T-helper 9 cell (primary cell): Measurements from ENCODE around the gene HAND1.

Experiments
- DNase-seq: peaks from one replicate; pipeline ENCODE4 v3.0.0-alpha.2; 2020

Gene HAND1

DNA sequence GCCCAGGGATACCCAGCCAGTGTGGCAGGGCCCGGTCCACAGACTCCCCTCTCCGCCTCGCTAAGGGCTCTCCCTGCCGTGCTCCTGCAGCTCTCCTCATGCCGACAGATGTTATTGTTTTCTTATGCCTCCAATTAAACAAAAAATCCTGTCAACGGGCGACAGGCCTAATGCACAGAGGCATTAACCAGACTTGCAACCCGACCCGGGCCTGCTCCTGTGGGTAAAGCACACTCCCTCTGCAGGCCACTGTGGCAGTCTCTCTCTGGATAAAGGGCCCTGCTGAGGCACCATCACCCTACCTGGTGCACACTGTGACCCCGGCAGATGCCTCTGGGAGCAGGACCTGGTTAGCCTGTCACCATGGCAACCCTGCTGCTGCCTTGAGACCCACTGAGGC, 27.5 kb upstream of the HAND1 start:
- DNase-seq = no peak

DNA sequence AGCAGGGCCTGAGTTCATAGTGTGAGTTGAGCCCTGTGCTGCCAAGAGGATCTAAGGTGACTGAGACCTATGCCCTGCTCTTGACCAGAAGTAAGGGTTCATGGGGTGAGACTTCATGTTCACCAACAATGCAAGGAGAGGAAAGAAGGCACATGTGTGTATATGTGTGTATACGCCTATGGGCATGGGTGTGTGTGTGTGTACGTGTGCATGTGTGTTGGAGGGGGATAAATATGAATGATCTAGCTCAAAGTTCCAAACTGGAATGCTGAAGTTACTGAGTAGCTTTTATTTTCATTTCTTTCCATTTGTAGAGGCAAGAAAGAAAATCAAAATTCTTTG, 25.6 kb upstream of the HAND1 start:
- no peak for DNase-seq

DNA sequence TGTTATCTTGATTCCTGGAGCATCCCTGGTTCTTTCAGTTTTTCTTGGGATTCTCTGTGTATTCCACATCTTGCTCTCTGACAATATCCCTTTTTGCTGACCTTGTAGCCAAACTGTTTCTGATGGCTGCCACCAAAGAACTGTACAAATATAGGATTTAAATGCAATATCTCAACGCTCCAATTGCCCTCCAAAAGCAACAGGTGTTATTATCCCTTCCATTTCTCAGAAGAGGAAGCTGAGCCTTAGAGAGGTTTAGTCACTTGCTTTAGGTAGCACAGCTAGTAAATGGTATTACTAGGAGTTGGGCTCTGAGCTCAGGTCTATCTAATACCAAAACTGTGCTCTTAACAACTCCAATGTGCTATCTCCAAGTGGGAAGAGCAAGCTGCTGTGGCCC, 24.2 kb upstream of the HAND1 start:
- no peak for DNase-seq

DNA sequence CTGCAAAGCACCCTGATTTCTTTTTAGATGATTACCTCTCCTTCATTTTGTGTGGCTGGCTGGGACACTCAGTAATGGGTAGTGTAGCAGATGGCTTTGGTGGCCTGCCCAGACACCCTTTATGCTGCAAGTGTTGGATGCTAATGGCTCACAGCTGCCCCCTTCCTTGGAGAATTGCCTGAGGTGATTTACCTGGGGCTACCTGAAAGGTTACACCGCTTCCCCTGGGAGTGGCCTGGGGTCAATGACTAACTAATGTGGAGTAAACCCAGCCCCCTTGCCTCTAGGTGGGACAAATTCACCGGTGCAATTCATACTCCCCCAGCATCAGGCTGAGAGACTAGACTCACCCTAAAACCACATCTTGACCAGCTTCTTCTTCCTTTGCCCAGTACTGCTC, 23.5 kb upstream of the HAND1 start:
- no peak for DNase-seq

DNA sequence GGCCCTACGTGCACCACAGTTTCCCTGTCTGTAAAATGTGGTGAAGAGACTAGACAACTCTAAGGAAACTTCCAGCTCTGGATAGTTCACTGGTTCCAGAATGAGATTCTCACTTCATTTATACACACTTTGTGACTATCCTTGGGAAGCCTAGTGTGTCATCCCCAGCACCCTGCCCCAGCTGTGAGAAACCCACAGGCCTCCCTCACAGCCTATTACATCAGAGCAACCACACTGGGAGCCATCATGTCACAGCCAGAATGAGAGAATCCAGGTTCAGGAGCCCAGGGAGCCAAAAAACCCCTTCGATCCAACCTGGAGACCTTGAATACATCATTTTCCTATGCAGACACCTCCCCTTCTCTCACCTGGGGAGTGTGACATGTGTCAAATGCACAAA, 21.0 kb upstream of the HAND1 start:
- no peak for DNase-seq

DNA sequence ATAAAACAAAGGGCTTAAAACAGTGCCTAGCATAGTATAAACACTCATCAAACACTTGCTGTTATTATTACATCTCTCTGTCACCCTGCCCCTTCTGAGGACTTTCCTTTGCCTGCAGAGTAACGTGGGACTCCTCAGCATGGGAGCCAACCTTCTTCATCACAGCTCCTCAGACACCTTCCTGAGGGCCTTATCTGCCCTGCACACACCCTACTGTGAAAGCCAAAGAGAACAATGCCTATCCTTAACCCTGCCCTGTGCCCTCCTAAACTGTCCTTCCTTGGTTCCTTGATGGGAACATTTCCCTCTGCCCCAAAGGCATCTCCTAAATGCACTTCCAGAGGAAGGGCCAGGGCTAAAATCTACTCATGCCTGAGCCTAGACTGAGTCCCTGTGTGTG, 20.6 kb upstream of the HAND1 start:
- DNase-seq = no peak

DNA sequence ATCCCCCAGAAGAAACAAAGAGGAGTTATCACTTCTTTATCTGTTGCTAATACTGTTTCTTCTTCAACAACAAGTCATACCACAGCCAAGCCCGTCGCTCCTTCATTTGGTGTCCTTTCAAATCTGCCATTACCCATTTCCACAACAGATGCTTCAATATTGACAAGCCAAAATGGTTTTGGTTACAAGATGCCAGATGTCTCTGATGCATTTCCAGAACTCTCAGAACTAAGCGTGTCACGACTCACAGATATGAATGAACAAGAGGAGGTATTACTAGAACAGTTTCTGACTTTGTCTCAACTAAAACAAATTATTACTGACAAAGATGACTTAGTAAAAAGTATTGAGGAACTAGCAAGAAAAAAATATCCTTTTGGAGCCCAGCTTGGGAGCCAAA, 16.0 kb upstream of the HAND1 start:
- no peak for DNase-seq

DNA sequence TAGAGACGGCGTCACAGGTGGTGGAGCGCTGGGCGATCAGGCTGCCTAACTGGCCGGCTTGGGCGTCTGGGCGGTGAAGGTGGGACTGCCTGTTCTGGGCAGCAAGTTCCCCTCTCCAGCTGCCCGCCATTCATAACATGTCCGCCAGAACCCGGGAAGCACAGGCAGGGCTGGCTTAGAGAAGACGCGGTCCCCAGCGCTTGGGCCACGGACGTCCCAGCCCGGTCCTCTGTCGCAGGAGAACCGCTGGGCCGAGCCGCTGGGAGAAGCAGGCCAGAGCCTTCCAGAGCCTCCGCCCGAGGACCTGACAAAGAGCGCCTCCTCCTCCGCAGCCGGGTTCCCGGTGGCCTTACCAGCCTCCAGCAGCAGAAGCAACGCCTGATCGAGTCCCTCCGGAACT, 15.2 kb upstream of the HAND1 start:
- no peak for DNase-seq

DNA sequence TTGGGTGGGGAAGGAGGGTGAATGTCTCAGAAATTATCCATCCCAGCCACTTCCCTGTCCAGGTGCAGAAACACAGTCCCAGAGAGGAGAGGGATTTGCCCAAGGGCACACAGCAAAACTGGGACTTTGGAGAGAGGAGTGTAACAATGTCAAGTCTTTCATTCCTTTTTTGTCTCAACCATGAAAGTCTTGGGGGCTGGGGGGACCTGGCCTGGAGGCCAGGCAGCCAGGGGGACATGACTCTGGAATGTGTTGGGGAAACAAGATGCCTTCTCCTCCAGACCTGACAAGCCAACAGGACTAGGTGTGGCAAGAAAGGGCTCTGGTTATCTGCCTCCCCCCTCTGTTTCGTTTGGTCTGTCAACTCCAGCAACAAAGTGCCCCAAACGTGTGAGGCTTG, 13.9 kb upstream of the HAND1 start:
- DNase-seq = no peak

DNA sequence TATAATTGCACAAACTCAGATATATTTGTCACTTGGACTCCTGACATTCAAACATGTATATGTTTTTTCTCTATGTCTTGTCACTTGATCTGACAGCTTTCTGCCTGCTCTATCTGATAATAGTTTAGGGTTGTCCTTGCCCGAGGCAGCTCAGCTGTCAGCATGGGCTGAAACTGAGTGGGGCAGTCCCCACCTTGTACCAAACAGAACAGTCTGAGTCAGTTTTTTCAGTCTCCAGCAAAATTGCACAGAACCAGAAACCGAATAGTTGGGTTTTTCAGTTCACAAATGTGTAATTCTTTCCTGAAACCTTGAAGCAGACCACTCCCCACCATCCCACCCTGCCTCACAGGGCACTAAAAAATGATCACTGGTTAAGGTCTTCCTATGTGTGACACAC, 9.5 kb upstream of the HAND1 start:
- DNase-seq = no peak

DNA sequence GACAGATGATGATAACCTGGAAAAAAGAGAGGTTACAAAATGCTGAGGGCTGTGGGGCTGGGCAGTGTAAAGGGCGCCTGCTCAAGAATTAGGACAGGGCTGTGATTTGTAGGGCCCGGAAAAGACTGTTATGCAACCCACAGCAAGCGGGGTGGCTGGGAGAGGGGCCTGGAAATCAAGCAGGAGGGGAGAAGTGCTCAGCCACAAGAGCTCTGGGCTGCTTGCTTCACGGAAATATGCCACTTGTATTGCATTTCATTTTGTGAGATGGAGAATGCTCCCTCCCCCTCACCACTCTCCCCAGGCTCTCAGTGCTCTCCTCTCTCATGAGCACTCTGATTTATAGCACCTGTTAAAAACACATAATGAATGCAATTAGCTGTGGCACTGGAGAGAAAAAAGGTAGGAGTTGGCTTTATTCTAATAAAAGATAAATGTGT, 8.4 kb upstream of the HAND1 start:
- DNase-seq = no peak

DNA sequence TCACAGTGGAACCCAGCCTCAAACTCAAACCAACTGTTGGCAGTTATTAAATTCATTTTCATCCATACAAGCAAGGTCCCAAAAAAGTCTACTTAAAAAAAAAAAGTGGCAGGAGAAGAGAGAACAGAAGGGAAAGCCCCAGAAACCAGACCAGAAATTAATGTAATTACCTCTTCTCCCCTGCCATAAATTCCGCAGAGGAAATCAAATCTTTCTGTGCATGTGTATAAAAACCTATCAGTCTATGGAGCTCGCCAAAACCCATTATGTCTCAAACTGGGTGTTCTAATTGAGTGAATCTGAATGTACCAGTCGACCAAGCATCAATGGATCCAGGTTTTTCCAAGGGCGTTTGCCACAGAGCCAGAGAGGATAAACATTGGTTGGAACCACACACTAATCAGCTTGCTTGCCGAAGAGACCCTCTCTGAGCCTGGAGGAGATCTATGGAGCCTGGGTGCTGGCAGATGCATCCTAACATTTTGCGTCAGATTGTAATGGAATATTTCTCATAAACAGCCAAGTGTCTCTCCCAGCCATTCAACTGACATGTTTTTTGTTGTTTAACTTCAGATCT, 7.9 kb upstream of the HAND1 start:
- DNase-seq = no peak

DNA sequence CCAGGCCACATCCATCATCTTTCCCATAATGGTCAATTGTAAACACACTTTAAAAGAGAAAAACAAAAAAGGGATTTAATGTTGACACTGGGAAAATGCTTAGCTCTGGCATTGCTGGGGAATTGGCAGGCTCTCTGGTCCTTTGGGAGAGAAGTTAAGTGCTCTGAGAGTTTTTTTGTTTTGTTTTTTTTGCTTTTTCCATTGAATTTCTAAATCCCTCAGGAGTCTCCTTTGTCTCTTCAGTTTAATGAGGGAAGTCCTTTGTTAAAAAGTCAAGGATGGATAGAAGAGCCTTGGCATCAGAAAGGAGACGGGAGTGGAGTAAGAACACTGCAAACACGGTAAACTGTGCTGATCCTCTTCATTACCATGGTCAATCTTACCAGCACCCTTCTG, 7.1 kb upstream of the HAND1 start:
- DNase-seq = no peak

DNA sequence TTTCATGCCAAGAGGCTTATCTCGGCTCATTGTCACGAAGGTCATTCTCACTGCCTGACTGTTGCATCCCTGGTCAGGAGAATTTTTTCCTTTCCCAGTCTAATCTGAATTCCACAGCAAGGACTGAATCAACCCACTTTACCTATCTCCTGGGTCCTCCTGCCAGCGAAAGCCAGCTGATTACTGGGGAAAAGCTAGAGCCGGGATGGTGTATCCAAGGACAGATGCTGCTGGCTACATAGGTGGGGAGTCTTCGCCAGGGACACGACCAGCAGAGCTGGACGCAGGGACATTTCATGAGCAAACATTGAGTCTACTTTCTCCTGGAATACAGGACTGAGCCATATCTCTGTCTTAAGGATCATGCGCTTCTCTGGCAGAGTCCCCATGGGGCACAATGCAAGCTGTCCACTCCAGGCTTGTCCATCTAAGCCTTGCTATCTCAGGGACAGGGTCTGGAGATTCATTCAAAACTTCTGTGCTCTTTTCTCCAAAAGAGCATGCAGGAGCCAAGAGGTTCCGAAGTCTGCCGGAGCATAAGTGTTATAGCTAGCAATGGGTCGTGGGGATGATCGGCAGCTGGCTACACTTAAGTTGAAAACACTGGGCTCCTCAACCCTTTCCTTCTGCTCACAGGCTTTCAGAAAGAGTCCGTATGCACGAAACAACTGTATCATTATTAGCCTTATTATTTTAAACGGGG, 6.5 kb upstream of the HAND1 start:
- no peak for DNase-seq

DNA sequence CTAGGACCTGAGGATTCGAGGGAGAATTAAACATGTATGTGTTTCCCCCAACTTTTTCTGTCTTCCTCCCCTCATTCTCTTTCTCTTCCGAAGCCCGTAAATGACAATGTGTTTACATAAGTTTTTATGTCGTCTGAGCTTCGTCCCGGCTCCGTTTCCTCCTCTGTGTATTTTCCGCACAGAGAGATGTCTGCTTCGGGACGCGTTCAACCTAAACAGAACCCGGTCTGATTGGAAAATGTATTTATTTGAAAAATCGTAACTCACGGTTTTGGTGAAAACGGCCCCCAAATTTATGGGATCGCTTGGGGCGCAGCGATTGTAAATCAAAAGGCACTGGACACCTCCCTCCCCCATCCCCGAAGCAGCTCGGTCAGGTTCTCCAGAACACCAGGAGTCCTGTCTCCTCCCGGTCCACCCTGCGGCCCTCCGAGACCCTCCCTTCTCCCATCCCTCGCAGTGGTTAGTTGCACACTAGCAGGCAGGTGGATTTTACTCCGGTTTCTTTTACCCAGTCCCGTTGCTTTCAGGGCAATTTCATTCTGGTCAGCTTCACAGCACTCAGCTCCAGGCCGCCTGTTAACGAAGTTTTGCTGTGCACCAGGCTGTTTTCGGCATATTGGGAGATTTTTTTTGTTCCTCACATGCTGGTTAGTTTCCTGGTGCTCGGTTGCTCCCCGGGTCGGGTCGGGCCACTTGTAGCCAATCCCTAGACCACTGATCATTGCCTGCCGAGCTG, 5.8 kb upstream of the HAND1 start:
- DNase-seq = no peak

DNA sequence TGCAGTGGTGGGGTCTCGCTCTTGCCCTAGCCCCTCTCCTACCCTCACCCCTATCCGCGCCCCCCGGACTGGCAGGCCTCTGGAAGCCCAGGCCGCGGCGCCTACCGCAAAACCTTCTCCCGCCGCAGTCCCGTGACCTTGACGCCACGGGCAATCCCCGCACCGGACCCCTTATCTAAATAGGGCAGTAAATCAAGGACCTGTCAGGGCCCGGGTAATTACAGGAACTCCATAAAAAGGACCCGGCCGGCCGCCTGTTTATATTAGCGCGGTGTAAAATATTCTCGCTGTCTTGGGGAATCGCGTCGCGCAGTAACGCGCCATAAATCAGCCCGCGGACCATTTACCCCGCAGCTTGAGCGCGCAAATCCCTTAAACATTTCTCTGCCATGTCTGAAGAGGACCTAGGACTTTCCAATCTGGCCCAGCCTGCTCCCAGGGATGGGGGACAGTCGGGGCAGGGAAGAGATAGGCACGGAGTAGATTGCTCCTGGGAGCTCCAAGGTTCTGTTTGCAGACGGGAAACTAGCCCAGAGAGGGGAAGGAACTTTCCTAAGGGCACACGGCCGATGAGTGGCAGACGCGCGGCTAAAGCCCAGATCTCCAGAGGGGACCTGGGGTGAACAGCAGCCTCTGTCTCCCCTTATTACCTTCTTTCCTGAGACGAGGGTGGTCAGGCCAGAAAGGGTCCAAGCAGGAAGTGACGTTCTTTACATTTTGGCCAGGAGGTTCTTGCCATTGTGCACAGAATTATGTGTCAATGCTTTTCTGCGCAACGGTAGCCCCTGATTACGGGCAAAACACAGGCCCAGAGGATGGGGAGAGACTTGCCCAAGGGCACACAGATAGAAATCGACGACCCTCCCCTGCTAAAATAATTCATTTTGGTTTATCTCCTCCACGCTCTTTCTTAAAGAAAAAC, 4.8 kb upstream of the HAND1 start:
- DNase-seq = no peak

DNA sequence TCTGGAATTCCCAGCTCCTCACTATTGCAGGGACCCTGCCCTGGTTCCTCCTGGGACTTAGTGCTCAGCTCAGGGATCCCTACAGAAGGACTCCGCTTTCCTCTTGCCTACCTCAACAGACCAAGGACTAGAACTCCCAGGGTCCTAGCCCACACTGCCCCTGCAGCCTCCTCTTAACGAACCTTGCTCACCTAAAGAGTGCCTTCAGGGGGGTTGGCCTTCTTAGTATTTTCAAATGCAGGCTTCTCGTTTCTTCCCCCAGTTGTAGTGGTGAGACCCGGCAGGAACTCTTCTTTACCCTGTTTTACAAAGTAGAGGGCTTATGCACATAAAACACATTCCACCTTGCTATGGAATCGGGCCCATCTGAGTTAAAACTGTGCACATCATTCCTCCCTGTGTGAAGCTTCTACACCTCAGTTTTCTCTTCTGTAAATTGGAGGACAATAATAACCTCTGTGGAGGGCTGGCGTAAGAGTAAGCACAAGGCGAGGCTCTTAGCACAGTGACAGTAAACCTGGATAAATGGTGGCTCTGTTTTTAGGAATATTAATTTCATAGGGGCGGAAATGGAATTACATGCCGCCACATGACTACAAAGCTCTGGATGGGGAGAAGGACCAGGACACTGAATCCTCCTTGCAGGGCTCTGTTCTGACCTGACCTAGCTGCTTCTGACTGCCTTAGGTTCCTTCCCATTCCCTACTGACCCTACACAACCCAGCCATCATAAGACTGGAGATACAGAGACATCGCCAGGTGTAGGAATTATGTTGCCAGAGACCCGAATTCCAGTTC, 3.8 kb upstream of the HAND1 start:
- no peak for DNase-seq

DNA sequence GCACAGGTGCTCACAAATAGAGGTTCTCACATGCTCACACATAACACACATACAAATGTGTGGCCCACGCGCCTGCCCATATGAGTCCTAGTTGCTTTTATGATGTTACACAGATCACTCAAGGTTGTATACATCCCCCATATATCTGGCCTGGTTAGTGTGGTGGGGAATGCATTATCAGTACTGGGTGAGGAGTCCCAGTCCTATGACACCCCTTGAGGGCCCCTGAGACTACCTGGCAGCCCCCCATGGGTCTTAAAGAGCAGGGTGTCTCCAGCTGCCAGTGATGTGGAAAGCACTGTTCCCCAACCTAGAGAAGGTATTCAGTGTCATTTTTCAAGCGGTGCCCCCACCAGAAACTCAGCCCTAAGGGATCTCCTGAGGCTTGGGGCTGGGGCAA, 2.8 kb upstream of the HAND1 start:
- no peak for DNase-seq

DNA sequence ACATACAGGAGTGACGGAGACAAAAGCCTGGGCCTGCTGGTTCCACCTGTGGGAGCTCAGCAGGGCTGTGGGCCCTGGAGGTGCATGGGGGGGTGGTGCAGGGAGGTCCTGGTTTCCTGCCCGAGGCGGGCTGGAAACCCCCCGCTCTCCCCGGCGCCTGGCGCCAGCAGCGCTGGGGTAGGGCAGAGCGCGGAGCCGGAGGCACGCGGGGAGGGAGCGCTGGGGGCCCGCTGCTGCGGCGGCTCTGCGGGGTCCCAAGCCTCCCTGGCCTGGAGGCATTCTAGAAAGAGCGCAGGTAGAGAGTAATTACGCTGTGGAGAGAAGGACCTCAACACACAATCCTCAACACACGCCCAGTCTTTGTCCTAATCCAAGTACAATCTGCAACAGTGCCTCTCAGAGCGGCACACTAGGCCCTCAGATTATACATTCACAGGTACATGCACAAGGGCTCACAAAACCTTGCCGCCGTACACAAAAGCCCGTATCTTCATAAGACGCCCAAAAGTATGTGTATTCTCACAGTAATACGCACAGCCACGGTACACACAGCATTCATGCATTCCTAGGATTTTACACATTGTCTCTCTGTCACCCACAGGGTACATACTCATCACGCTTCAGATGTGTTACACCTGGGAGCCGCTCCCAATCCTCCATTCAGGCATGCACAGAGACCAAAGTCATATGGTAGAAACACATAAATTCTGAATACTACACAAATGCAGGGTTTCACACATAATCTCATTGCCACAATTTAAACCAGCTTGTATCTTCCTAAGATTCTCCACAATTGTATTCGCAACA, 2.1 kb upstream of the HAND1 start:
- no peak for DNase-seq

DNA sequence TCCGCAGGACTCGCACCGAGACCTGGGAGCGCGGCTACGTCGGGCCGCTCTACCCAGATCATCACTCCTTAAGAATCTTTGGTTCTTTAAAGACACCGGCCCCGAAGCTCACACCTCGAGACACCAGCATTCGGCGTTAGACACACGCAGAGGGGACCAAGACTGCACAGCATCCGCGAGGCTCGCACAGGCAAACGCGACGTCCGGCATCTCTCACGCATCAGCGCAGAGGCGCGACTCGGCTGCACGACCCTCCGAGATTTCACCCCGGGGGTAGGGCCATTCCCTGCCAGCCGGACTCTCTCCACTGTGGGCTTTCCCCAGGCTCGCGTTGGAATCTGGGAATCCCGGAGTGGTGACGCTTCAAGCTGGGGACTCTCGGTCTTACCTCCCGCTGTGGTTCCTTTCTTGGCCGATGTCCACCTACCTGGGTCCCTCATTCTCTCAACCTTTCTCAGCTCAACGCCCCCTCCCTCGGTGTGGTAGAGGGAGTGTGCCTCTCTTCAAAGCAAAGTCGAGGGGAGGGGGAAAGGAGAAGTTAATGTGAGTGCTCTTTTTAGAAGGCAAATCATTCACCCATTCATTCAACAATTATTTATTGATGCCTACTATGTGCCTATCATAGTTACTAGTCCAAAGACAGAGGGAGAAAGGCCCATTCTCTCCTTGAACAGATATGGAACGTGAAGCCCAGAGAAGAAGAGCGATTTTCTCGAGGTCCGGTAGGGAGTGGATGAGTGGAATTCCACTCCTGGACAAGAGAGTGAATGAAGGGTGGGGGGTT, 1.3 kb upstream of the HAND1 start:
- no peak for DNase-seq

DNA sequence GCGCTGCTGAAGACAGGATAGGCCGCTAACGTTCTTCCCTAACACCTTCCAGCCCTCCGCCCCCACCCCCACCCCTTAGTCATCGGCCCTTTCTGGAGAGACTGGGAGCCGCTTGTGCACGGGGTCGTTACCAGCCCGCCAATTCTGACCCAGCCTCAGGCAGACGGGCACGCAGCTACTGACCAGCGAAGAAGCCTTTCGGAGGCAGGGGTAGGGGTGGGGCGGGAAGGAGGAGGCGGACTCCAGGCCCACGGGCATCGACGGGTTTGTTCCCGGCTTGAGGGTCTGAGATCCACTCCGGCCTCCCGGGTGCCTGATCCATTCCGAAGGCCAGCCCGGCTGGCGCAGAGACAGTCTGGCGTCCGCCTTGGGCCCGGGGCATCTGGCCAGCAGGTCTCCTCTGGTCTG, 729 bp upstream of the HAND1 start:
- no peak for DNase-seq
